IMR-90 (cell line): ENCODE results near the gene DYNC2H1. TPM values are rescaled to one million over a fixed set of nuclear protein-coding genes. Genes with fewer than 3 reads are reported as not detected.

ENCODE experiments used
- ATAC-seq: fragments of 200-7000 bp; cut with Tn5 transposase; 2 replicates; pipeline ENCODE4 v1.9.1; 2020; ENCODE audit warnings: low read depth, mild to moderate bottlenecking, moderate library complexity
- BruUV-seq: library from RNA; stranded (reverse); fragments of 400-500 nt; replicated peaks from 2 replicates; lab custom pipeline; 2021; lab: Mats Ljungman, UMichigan
- CTCF ChIA-PET: fragments of 300-600 bp; formaldehyde crosslinking; extraction: SDS; loops from one replicate; lab custom pipeline; 2021; ENCODE audit warnings: antibody characterized with exemption; lab: Yijun Ruan, JAX
- POLR2A ChIA-PET: fragments of 300-600 bp; sonication (Branson Sonifier 250); formaldehyde crosslinking; loops from one replicate; lab custom pipeline; 2022; ENCODE audit warnings: antibody characterized with exemption; ENCODE audit not compliant: unreplicated experiment; lab: Charles Lee
- DNase-seq: peaks from one replicate; pipeline ENCODE4 v3.0.0; 2013
- H2AFZ ChIP-seq: replicated peaks from 2 replicates; pipeline ENCODE3; 2013; ENCODE audit warnings: low read length, mild to moderate bottlenecking; ENCODE audit not compliant: poor library complexity
- H2AK5ac ChIP-seq: 2 replicates; pipeline ENCODE4 v1.6.1; 2013; ENCODE audit warnings: low read depth, low read length, inconsistent platforms
- H2AK9ac ChIP-seq: replicated peaks from 2 replicates; pipeline ENCODE3; 2013; ENCODE audit warnings: mild to moderate bottlenecking, low read depth, low read length, moderate library complexity; ENCODE audit not compliant: poor library complexity
- H2BK120ac ChIP-seq: 2 replicates; pipeline ENCODE4 v1.6.1; 2013; ENCODE audit warnings: low read depth, low read length, inconsistent platforms
- H2BK15ac ChIP-seq: 3 replicates; pipeline ENCODE4 v1.6.1; 2013; ENCODE audit warnings: low read depth, low read length, inconsistent platforms
- H2BK20ac ChIP-seq: 2 replicates; pipeline ENCODE4 v1.6.1; 2013; ENCODE audit warnings: low read depth, mild to moderate bottlenecking, inconsistent platforms, low read length, moderate library complexity
- H2BK5ac ChIP-seq: 2 replicates; pipeline ENCODE4 v1.6.1; 2013; ENCODE audit warnings: mild to moderate bottlenecking, low read depth, low read length, inconsistent platforms; ENCODE audit not compliant: poor library complexity, severe bottlenecking
- H3K14ac ChIP-seq: replicated peaks from 2 replicates; pipeline ENCODE4 v1.6.1; 2013; ENCODE audit warnings: low read depth, low read length, inconsistent platforms
- H3K18ac ChIP-seq: 2 replicates; pipeline ENCODE4 v1.6.1; 2013; ENCODE audit warnings: low read depth, low read length, control low read depth
- H3K23ac ChIP-seq: 2 replicates; pipeline ENCODE4 v1.6.1; 2013; ENCODE audit warnings: low read depth, low read length, inconsistent platforms
- H3K27ac ChIP-seq: 2 replicates; pipeline ENCODE4 v1.5.1; 2013; ENCODE audit warnings: mild to moderate bottlenecking, control low read depth, low read length; ENCODE audit not compliant: insufficient read depth
- H3K27me3 ChIP-seq: 2 replicates; pipeline ENCODE4 v1.6.1; 2013; ENCODE audit warnings: low read length; ENCODE audit not compliant: control insufficient read depth, insufficient read depth
- H3K36me3 ChIP-seq: 2 replicates; pipeline ENCODE4 v1.6.1; 2013; ENCODE audit warnings: low read length, mixed read lengths; ENCODE audit not compliant: control insufficient read depth, insufficient read depth
- H3K4ac ChIP-seq: 2 replicates; pipeline ENCODE4 v1.6.1; 2013; ENCODE audit warnings: low read depth, low read length, inconsistent platforms
- H3K4me1 ChIP-seq: 2 replicates; pipeline ENCODE4 v1.6.1; 2013; ENCODE audit warnings: low read length, mixed read lengths; ENCODE audit not compliant: control insufficient read depth, insufficient read depth
- H3K4me2 ChIP-seq: 2 replicates; pipeline ENCODE4 v1.6.1; 2013; ENCODE audit warnings: low read depth, mild to moderate bottlenecking, control low read depth, low read length, moderate library complexity
- H3K4me3 ChIP-seq: 2 replicates; pipeline ENCODE4 v1.5.1; 2013; ENCODE audit warnings: low read depth, mild to moderate bottlenecking, control low read depth, low read length, moderate library complexity; ENCODE audit not compliant: insufficient read depth
- H3K56ac ChIP-seq: 2 replicates; pipeline ENCODE4 v1.6.1; 2013; ENCODE audit warnings: low read length, inconsistent platforms; ENCODE audit not compliant: insufficient read depth; ENCODE audit errors: extremely low read depth
- H3K79me1 ChIP-seq, 2 experiments: 2 replicates each; pipeline ENCODE4 v1.6.1; 2013; ENCODE audit warnings: low read length in 2 of 2, inconsistent platforms in 1 of 2, low read depth in 1 of 2
- H3K9ac ChIP-seq: 2 replicates; pipeline ENCODE4 v1.6.1; 2013; ENCODE audit warnings: low read depth, low read length, control low read depth
- H3K9me1 ChIP-seq: 2 replicates; pipeline ENCODE4 v1.6.1; 2013; ENCODE audit warnings: low read length, inconsistent platforms; ENCODE audit not compliant: insufficient read depth
- H3K9me3 ChIP-seq: 2 replicates; pipeline ENCODE4 v1.6.1; 2013; ENCODE audit warnings: low read length; ENCODE audit not compliant: control insufficient read depth, insufficient read depth
- H4K20me1 ChIP-seq: 2 replicates; pipeline ENCODE4 v1.6.1; 2013; ENCODE audit warnings: low read length, inconsistent platforms; ENCODE audit not compliant: insufficient read depth
- H4K5ac ChIP-seq: 2 replicates; pipeline ENCODE4 v1.6.1; 2013; ENCODE audit warnings: mild to moderate bottlenecking, low read depth, low read length, control low read depth
- H4K8ac ChIP-seq, 2 experiments: 2 replicates each; pipeline ENCODE4 v1.6.1; 2013; ENCODE audit warnings: low read depth in 2 of 2, low read length in 2 of 2, control low read depth in 1 of 2, inconsistent platforms in 1 of 2
- H4K91ac ChIP-seq: 2 replicates; pipeline ENCODE4 v1.6.1; 2013; ENCODE audit warnings: low read depth, low read length, inconsistent platforms; ENCODE audit not compliant: insufficient read depth
- BHLHE40 ChIP-seq: fragments of 150-350 bp; IDR thresholded peaks from 2 replicates; pipeline ENCODE4 v1.6.1; 2016; ENCODE audit warnings: mild to moderate bottlenecking, low read depth, low read length
- CEBPB ChIP-seq: IDR thresholded peaks from 2 replicates; pipeline ENCODE4 v1.6.1; 2012; ENCODE audit warnings: low read depth, low read length, improper control_type of control experiment
- CTCF ChIP-seq: conservative IDR thresholded peaks from 2 replicates; pipeline ENCODE4 v1.5.1; 2012; ENCODE audit warnings: mild to moderate bottlenecking, low read depth, low read length, improper control_type of control experiment
- ELK1 ChIP-seq: fragments of 150-350 bp; IDR thresholded peaks from 2 replicates; pipeline ENCODE4 v1.6.1; 2016; ENCODE audit warnings: low read depth, mild to moderate bottlenecking, low read length, moderate library complexity, borderline replicate concordance
- FOS ChIP-seq: fragments of 150-350 bp; IDR thresholded peaks from 2 replicates; pipeline ENCODE4 v1.6.1; 2016; ENCODE audit warnings: low read depth, low read length
- MAFK ChIP-seq: IDR thresholded peaks from 2 replicates; pipeline ENCODE4 v1.6.1; 2012; ENCODE audit warnings: low read depth, low read length, improper control_type of control experiment
- MAZ ChIP-seq: IDR thresholded peaks from 2 replicates; pipeline ENCODE4 v1.6.1; 2012; ENCODE audit warnings: low read depth, mild to moderate bottlenecking, low read length, improper control_type of control experiment, moderate library complexity, borderline replicate concordance
- MXI1 ChIP-seq: IDR thresholded peaks from 2 replicates; pipeline ENCODE4 v1.6.1; 2012; ENCODE audit warnings: low read depth, mild to moderate bottlenecking, low read length, moderate library complexity, borderline replicate concordance
- NFE2L2 ChIP-seq: fragments of 150-350 bp; IDR thresholded peaks from 2 replicates; pipeline ENCODE4 v1.6.1; 2016; ENCODE audit warnings: low read depth, mild to moderate bottlenecking, low read length
- POLR2A ChIP-seq: IDR thresholded peaks from 2 replicates; pipeline ENCODE4 v1.6.1; 2012; ENCODE audit warnings: mild to moderate bottlenecking, low read depth, low read length
- RAD21 ChIP-seq: IDR thresholded peaks from 2 replicates; pipeline ENCODE4 v1.6.1; 2012; ENCODE audit warnings: low read length, improper control_type of control experiment
- RCOR1 ChIP-seq: IDR thresholded peaks from 2 replicates; pipeline ENCODE4 v1.6.1; 2012; ENCODE audit warnings: mild to moderate bottlenecking, low read length, improper control_type of control experiment; ENCODE audit not compliant: insufficient replicate concordance
- RFX5 ChIP-seq: IDR thresholded peaks from 2 replicates; pipeline ENCODE4 v1.8.0; 2012; ENCODE audit warnings: low read depth, mild to moderate bottlenecking, low read length, moderate library complexity
- USF2 ChIP-seq: fragments of 150-350 bp; IDR thresholded peaks from 2 replicates; pipeline ENCODE4 v1.6.1; 2017; ENCODE audit warnings: mild to moderate bottlenecking, antibody characterized with exemption, low read length, low read depth
- WGBS, 2 experiments: methylation state at CpG; one replicate each; pipeline versions ENCODE4 v1.1.5 to v1.1.7; 2013; ENCODE audit warnings: missing lambda C conversion rate in 2 of 2; ENCODE audit not compliant: insufficient read length in 1 of 2; ENCODE audit errors: extremely low coverage in 2 of 2; 5-methylcytosine and 5-hydroxymethylcytosine counted together
- dilution Hi-C: fragments of 300-500 bp; cut with HindIII; formaldehyde crosslinking; loops from one replicate; pipeline ENCODE4 v1.14.3; 2018; ENCODE audit warnings: low sequenced_read_pairs; ENCODE audit not compliant: unreplicated experiment
- in situ Hi-C: fragments of 300-500 bp; cut with MboI; formaldehyde crosslinking; loops from 3 replicates; pipeline ENCODE4 v1.14.3; 2019; ENCODE audit warnings: low sequenced_read_pairs, inconsistent platforms, mixed read lengths
- intact Hi-C: fragments of 100-400 bp; cut with micrococcal nuclease; formaldehyde crosslinking; loops from 2 replicates; pipeline ENCODE4 v1.10.0; 2022
- polyA plus RNA-seq, 3 experiments: library from polyadenylated mRNA; depleted of rRNA; stranded (reverse); fragments of >200 nt; gene quantifications; 2 replicates each; pipeline ENCODE4 v1.2.3, GENCODE V29; 2012; ENCODE audit warnings: low replicate concordance in 1 of 3
- total RNA-seq: library from RNA; depleted of rRNA; stranded (reverse); fragments of >200 nt; gene quantifications from 2 replicates; pipeline ENCODE4 v1.2.3, GENCODE V29; 2012

DYNC2H1 gene
- total and polyA plus RNA-seq, 2 of the 4 experiments (the other 2 are of a cell fraction) = 5.7 to 21.0 TPM

- Histone ChIP-seq H4K20me1 (no peaks in the 10 kb centered on the region), H3K9ac (no peak overlapping the region), H2BK5ac (no peak overlapping the region), H3K14ac (no peak overlapping the region), H2BK20ac (no peak overlapping the region), H3K56ac (no peak overlapping the region), H2AK9ac (no peak overlapping the region), H3K4me2 (no peak overlapping the region), H3K79me1 (no peaks in the 10 kb centered on the region), H3K27me3 (no peaks in the 10 kb centered on the region), H2BK120ac (no peak overlapping the region), H2BK15ac (no peak overlapping the region), H4K5ac (no peak overlapping the region), H3K18ac (no peak overlapping the region), H4K91ac (no peak overlapping the region), H4K8ac (no peak overlapping the region), H3K9me3 (no peaks in the 10 kb centered on the region), H3K4me1 (no peaks in the 10 kb centered on the region; the same call in 1 of the 2 replicates), H3K4me3 (no peak overlapping the region), H3K23ac (no peak overlapping the region), H3K36me3 (peaks cover under 1% of the 10 kb centered on the region; the same call in 1 of the 2 replicates), H3K9me1 (no peaks in the 10 kb centered on the region), H3K27ac (no peak overlapping the region), H2AFZ (no peak overlapping the region), H2AK5ac (no peak overlapping the region), H3K4ac (no peak overlapping the region)
- ChIA-PET CTCF (no interaction called here), POLR2A (no interaction called here)
- WGBS, 2 experiments = 100% methylated on average over 1 of the region's 2 CpGs; no CpG with 5 or more reads in 1 of the 2 experiments
- ATAC-seq (no peak), DNase-seq (no peak)
- TF ChIP-seq MXI1 = no peak
- no peak for TF ChIP-seq CEBPB
- TF ChIP-seq USF2 = no peak
- no peak for TF ChIP-seq NFE2L2
- TF ChIP-seq BHLHE40 = no peak
- TF ChIP-seq RCOR1 = no peak
- TF ChIP-seq POLR2A = no peak
- no peak for TF ChIP-seq MAZ
- TF ChIP-seq RFX5 = no peak
- TF ChIP-seq ELK1 = no peak
- no peak for TF ChIP-seq FOS
- TF ChIP-seq MAFK = no peak
- no peak for TF ChIP-seq RAD21
- TF ChIP-seq CTCF = no peak
- dilution Hi-C loops = no loop called here
- intact Hi-C loops = no loop called here
- BruUV-seq = no TSS peak
- in situ Hi-C loops = no loop called here
Observed at GRCh38 chr11:103228807-103229206, 119.6 kb downstream of the DYNC2H1 start.
